ENCODE measurements around the gene RNF217. TPM values are rescaled to one million over a fixed set of nuclear protein-coding genes. Genes with fewer than 3 reads are reported as not detected.
A peak's percentile ranks its signal among the peaks of the same experiment; 100 is the strongest.

RNF217 gene
- total RNA-seq, 1 experiment from 2014 or later = 7.0 TPM

GRCh38 chr6:125095580-125096301, 133.5 kb downstream of the RNF217 start:
- no peak for DNase-seq (ENCODE audit: low spot score)

GRCh38 chr6:125097186-125097585, 134.9 kb downstream of the RNF217 start:
- no peak for DNase-seq (ENCODE audit: low spot score)

- DNase-seq (ENCODE audit: low spot score) = no peak
Measured at GRCh38 chr6:125098253-125098652, 136.0 kb downstream of the RNF217 start.

- DNase-seq (ENCODE audit: low spot score) = peak; percentile 48
Measured at GRCh38 chr6:125099211-125100073, 137.2 kb downstream of the RNF217 start.

- no peak for DNase-seq (ENCODE audit: low spot score)
Measured at GRCh38 chr6:125100074-125100652, 137.9 kb downstream of the RNF217 start.

GRCh38 chr6:125101128-125101527, 138.9 kb downstream of the RNF217 start:
- no peak for DNase-seq (ENCODE audit: low spot score)

- no peak for DNase-seq (ENCODE audit: low spot score)
Measured at GRCh38 chr6:125101631-125102030, 139.4 kb downstream of the RNF217 start.

GRCh38 chr6:125102411-125102810, 140.2 kb downstream of the RNF217 start:
- DNase-seq (ENCODE audit: low spot score) = no peak

- DNase-seq (ENCODE audit: low spot score) = peak; percentile 24
Measured at GRCh38 chr6:125102891-125103290, 140.7 kb downstream of the RNF217 start.

GRCh38 chr6:125104425-125104824, 142.2 kb downstream of the RNF217 start:
- DNase-seq (ENCODE audit: low spot score) = peak; percentile 30

GRCh38 chr6:125107048-125107447, 144.8 kb downstream of the RNF217 start:
- no peak for DNase-seq (ENCODE audit: low spot score)

- no peak for DNase-seq (ENCODE audit: low spot score)
Measured at GRCh38 chr6:125107896-125108295, 145.7 kb downstream of the RNF217 start.

- no peak for DNase-seq (ENCODE audit: low spot score)
Measured at GRCh38 chr6:125110056-125110455, 147.8 kb downstream of the RNF217 start.

GRCh38 chr6:125111219-125111983, 149.2 kb downstream of the RNF217 start:
- DNase-seq (ENCODE audit: low spot score) = no peak

GRCh38 chr6:125112934-125113333, 150.7 kb downstream of the RNF217 start:
- no peak for DNase-seq (ENCODE audit: low spot score)

- DNase-seq (ENCODE audit: low spot score) = peak; percentile 14
Measured at GRCh38 chr6:125114248-125114858, 152.1 kb downstream of the RNF217 start.

- no peak for DNase-seq (ENCODE audit: low spot score)
Measured at GRCh38 chr6:125116170-125116569, 153.9 kb downstream of the RNF217 start.

GRCh38 chr6:125116710-125117109, 154.5 kb downstream of the RNF217 start:
- no peak for DNase-seq (ENCODE audit: low spot score)

GRCh38 chr6:125117818-125118217, 155.6 kb downstream of the RNF217 start:
- no peak for DNase-seq (ENCODE audit: low spot score)

GRCh38 chr6:125120054-125120590, 157.9 kb downstream of the RNF217 start:
- DNase-seq (ENCODE audit: low spot score) = no peak

- DNase-seq (ENCODE audit: low spot score) = no peak
Measured at GRCh38 chr6:125121894-125122293, 159.7 kb downstream of the RNF217 start.

Data from H4 (cell line).